VCaP (cell line): ENCODE data around the gene ARNT2.

ENCODE experiments used
- H3K27ac ChIP-seq: fragments of 450-650 bp; 2 replicates; pipeline ENCODE4 v1.5.1; 2017
- TF ChIP-seq, protein P1 (sequence below): fragments of 450-650 bp; conservative IDR thresholded peaks from 2 replicates; pipeline ENCODE4 v1.5.1; 2017; ENCODE audit warnings: mild to moderate bottlenecking, moderate library complexity

ARNT2 gene

DNA sequence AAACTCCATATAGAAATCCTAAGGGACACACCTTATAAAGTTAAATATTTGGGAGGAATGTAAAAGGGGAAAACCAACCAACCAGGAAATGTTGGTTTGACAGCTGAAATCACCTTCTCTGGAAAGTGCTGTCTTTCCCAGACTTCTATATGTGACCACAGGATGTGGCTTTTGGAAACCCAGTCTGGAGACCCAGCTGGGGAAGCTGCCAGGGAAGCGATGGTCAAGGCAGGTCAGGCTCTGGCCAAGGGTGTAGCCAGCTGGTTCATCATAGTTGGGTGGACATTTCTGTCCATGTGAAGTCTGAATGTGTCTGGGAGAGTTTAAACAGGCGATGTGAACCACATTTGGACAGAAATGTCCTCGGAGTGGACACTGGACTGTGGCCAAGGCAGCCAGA is 73.9 kb downstream of the ARNT2 start:
- H3K27ac ChIP-seq: no peak overlapping the region
- TF ChIP-seq, protein P1, sequence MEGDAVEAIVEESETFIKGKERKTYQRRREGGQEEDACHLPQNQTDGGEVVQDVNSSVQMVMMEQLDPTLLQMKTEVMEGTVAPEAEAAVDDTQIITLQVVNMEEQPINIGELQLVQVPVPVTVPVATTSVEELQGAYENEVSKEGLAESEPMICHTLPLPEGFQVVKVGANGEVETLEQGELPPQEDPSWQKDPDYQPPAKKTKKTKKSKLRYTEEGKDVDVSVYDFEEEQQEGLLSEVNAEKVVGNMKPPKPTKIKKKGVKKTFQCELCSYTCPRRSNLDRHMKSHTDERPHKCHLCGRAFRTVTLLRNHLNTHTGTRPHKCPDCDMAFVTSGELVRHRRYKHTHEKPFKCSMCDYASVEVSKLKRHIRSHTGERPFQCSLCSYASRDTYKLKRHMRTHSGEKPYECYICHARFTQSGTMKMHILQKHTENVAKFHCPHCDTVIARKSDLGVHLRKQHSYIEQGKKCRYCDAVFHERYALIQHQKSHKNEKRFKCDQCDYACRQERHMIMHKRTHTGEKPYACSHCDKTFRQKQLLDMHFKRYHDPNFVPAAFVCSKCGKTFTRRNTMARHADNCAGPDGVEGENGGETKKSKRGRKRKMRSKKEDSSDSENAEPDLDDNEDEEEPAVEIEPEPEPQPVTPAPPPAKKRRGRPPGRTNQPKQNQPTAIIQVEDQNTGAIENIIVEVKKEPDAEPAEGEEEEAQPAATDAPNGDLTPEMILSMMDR: no peak

GRCh38 chr15:80479191-80479590 is 75.0 kb downstream of the ARNT2 start:
- TF ChIP-seq, protein P1: no peak
- H3K27ac ChIP-seq: no peak overlapping the region

DNA sequence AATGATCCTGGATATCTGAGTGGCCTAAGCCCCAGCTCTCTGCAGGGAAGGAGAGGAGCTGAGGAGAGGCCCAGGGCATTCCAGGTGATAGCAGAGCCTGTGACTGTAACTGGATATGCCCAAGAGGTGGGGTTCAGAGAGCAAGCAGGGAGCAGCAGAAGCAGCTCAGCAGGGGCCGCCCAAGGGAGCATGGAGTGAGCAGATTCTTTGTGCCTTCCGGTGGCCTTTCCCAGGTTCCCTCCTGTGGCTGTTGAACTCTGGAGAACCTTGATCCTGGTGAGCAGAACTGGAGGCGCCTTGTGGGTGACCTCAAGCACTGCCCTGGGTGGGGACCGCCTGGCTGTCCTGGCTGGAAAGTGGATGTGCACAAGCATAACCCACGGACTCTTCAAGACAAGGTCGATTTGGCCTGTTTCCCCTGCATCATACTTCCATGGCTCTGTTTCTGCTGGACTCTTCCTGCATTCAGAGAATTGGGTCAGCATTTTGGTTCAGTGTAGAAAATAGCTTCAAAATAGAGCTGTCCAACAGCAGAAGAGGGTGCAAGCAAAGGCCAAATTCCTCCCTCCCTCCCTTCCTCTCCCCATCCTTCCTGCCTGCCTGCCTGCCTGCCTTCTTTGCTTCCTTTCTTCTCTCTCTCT is 76.1 kb downstream of the ARNT2 start:
- H3K27ac ChIP-seq: no peak overlapping the region
- TF ChIP-seq, protein P1: no peak

- no peak overlapping the region for H3K27ac ChIP-seq
- TF ChIP-seq, protein P1: no peak
These were observed 76.7 kb downstream of the ARNT2 start for GRCh38 chr15:80480909-80481308.

DNA sequence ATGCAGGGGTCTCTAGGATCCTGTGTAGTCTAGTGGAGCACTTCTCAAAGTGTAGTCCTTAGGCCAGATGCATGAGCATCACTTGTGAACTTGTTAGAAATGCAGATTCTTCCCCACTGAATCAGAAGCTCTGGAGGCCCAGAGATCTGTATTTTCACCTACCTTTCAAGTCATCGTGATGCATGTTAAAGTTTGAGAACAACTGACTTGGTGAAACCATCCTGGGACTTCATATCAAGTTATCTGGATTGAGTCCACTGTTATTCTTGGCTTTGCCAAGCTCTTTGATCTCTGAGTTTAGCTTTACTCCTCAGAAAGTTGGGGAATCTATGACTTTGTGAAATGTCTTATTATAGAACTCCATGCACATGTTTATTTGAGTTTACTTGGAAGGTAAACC is 78.5 kb downstream of the ARNT2 start:
- TF ChIP-seq, protein P1: no peak
- no peak overlapping the region for H3K27ac ChIP-seq

DNA sequence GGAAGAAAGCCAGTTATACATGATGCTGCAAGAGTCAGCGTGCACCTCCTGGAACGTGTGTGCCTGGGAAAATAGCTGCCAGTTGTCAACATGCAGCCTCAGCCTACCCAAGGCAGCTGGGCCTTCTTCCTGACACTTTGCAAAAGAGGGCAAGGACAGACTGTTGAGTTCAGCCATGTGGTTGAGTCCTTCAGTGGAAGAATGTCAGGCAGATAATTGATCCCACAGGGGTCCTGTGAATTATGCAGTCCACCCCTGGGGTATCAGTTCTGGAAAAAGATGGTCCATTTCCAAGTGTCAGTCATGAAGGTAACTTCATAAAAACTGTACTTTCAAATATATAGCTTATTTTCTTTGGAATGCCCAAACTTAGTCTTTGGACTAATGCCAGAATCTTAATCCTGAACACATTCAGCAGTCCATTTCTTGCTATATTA is 79.6 kb downstream of the ARNT2 start:
- no peak overlapping the region for H3K27ac ChIP-seq
- TF ChIP-seq, protein P1: no peak

- no peak overlapping the region; the same call in 1 of the 2 replicates for H3K27ac ChIP-seq
- TF ChIP-seq, protein P1: no peak
These were observed 80.2 kb downstream of the ARNT2 start for GRCh38 chr15:80484333-80484864.
